SJCRH30 (cell line): ENCODE data around the gene PPP4R4. TPM values are rescaled to one million over a fixed set of nuclear protein-coding genes. Genes with fewer than 3 reads are reported as not detected.
"Not testable (repeated sequence)": the region's sequence is repeated elsewhere in the genome, so short reads cannot be mapped to it uniquely, and the experiment has no call there.

Source experiments
- DNase-seq, 2 experiments: peaks; one replicate each; pipeline ENCODE4 v3.0.0-alpha.2; 2015 to 2020
- H3K27ac ChIP-seq: fragments of 250-450 bp; sonication (Bioruptor Pico); 2 replicates; pipeline ENCODE4 v1.5.1; 2020; ENCODE audit warnings: mild to moderate bottlenecking, moderate library complexity
- H3K27me3 ChIP-seq: fragments of 250-450 bp; sonication (Bioruptor Pico); 2 replicates; pipeline ENCODE4 v1.5.1; 2020; ENCODE audit warnings: mild to moderate bottlenecking, moderate library complexity
- H3K36me3 ChIP-seq: fragments of 250-450 bp; sonication (Bioruptor Pico); 2 replicates; pipeline ENCODE4 v1.5.1; 2020; ENCODE audit warnings: mild to moderate bottlenecking, moderate library complexity
- H3K4me1 ChIP-seq: fragments of 250-450 bp; sonication (Bioruptor Pico); 2 replicates; pipeline ENCODE4 v1.5.1; 2020; ENCODE audit warnings: mild to moderate bottlenecking, moderate library complexity
- H3K4me3 ChIP-seq: fragments of 250-450 bp; sonication (Bioruptor Pico); 2 replicates; pipeline ENCODE4 v1.5.1; 2020; ENCODE audit warnings: mild to moderate bottlenecking, moderate library complexity
- H3K9me3 ChIP-seq: fragments of 250-450 bp; sonication (Bioruptor Pico); replicated peaks from 2 replicates; pipeline ENCODE4 v1.5.1; 2020; ENCODE audit warnings: mild to moderate bottlenecking, moderate library complexity
- total RNA-seq: library from RNA; depleted of rRNA; stranded (reverse); fragments of >200 nt; shearing (Covaris generic); gene quantifications from 2 replicates; pipeline ENCODE4 v1.2.3, GENCODE V29; 2014

The PPP4R4 gene
- total RNA-seq, 1 experiment from 2014 or later, result 47.1 TPM

DNA sequence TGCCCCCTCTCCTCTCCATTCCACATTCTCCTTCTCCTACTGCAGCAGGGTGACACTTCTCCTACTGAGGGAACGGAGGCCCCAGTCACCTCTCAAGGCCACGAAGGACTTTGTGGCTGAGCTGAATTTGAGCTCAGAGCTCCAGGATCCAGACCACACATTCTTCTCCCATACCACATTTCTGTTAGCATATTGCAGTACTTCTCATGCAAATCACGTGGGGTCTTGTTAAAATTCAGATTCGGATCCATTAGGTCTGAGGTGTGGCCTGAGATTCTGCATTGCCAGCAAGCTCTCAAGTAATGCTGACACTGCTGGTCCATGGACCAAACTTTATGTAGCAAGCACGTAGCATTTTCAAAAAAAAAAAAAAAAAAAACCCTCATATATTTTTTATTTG lies 35.1 kb upstream of the PPP4R4 start:
- no peaks in the 10 kb centered on the region for H3K36me3 ChIP-seq
- H3K4me3 ChIP-seq, result no peak overlapping the region
- H3K27ac ChIP-seq, result no peak overlapping the region
- H3K27me3 ChIP-seq, result peaks cover 6% of the 10 kb centered on the region; the same call in 1 of the 2 replicates
- H3K4me1 ChIP-seq, result no peaks in the 10 kb centered on the region
- no peak for DNase-seq
- peaks cover 7% of the 10 kb centered on the region for H3K9me3 ChIP-seq

DNA sequence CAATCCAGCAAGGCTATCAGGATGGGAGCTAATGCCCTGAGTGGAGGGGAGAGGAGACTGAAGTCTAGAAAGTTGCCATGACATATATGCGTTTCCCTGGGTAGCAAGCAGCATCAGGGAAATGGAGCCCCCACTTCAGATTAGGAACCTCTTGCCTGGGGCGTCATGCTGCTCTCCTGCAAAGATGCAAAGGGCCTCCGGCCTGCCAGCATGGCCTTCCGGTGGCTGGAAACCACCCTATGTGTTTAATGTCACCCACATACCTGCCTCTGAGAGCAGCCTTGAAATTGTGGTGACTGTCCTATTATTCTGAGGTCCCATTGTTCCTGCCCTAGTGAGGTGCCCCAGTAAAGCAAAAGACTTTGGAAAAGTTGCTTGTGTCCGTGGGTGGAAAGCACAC lies 34.7 kb upstream of the PPP4R4 start:
- peaks cover 6% of the 10 kb centered on the region; the same call in 1 of the 2 replicates for H3K27me3 ChIP-seq
- no peak overlapping the region for H3K27ac ChIP-seq
- H3K4me3 ChIP-seq, result no peak overlapping the region
- H3K36me3 ChIP-seq, result no peaks in the 10 kb centered on the region
- peaks cover under 1% of the 10 kb centered on the region; the same call in 1 of the 2 replicates for H3K4me1 ChIP-seq
- DNase-seq, result no peak
- H3K9me3 ChIP-seq, result peaks cover 7% of the 10 kb centered on the region

GRCh38 chr14:94142247-94142646 lies 31.9 kb upstream of the PPP4R4 start:
- Histone ChIP-seq H3K36me3 (no peaks in the 10 kb centered on the region), H3K9me3 (no peaks in the 10 kb centered on the region), H3K4me1 (peaks cover 10% of the 10 kb centered on the region), H3K27ac (no peak overlapping the region), H3K27me3 (peaks cover 6% of the 10 kb centered on the region; the same call in 1 of the 2 replicates), H3K4me3 (no peak overlapping the region)
- no peak for DNase-seq

DNA sequence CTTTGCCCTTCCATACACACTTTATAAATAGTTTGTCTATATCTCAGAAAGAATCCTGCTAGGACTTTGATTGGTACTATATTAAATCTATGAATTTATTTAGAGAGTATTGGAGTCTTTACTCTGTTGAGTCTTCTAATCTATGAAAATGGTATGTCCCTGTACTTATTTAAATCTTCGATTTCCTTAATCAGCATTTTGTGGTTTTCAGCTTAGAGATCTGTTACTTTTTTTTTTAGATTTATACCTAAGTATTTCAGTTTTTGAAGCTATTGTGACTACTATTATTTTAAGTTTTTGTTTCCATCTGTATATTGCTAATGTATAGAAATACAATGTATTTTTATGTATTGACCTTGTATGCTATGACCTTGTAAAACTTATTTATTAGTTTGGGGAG lies 31.3 kb upstream of the PPP4R4 start:
- Histone ChIP-seq H3K4me1 (peaks cover 10% of the 10 kb centered on the region), H3K27ac (no peak overlapping the region), H3K27me3 (peaks cover 6% of the 10 kb centered on the region; the same call in 1 of the 2 replicates), H3K4me3 (no peak overlapping the region), H3K36me3 (no peaks in the 10 kb centered on the region), H3K9me3 (no peaks in the 10 kb centered on the region)
- DNase-seq, result no peak

- Histone ChIP-seq H3K4me3 (no peak overlapping the region), H3K36me3 (no peaks in the 10 kb centered on the region)
- peak in 1 of 2 experiments; percentile 27 for DNase-seq
Measured at GRCh38 chr14:94143239-94143638, 30.9 kb upstream of the PPP4R4 start.

GRCh38 chr14:94143711-94144110 lies 30.4 kb upstream of the PPP4R4 start:
- H3K36me3 ChIP-seq, result no peaks in the 10 kb centered on the region
- peaks cover 10% of the 10 kb centered on the region for H3K4me1 ChIP-seq
- no peak overlapping the region for H3K4me3 ChIP-seq
- DNase-seq, result no peak
- no peak overlapping the region for H3K27ac ChIP-seq
- H3K9me3 ChIP-seq, result no peaks in the 10 kb centered on the region
- H3K27me3 ChIP-seq, result peaks cover under 1% of the 10 kb centered on the region; the same call in 1 of the 2 replicates

More at GRCh38 chr14:94143239-94143638, 30.9 kb upstream of the PPP4R4 start:
- Histone ChIP-seq H3K9me3 (no peaks in the 10 kb centered on the region), H3K4me1 (peaks cover 10% of the 10 kb centered on the region), H3K27ac (no peak overlapping the region), H3K27me3 (peaks cover 6% of the 10 kb centered on the region; the same call in 1 of the 2 replicates)

- H3K36me3 ChIP-seq, result no peaks in the 10 kb centered on the region
- peak overlapping the region; percentile 34; the same call in 1 of the 2 replicates for H3K27ac ChIP-seq
- peak; percentile 24 to 64 for DNase-seq
- H3K4me3 ChIP-seq, result no peak overlapping the region
- H3K27me3 ChIP-seq, result no peaks in the 10 kb centered on the region
- peaks cover 10% of the 10 kb centered on the region for H3K4me1 ChIP-seq
- H3K9me3 ChIP-seq, result no peaks in the 10 kb centered on the region
Measured at GRCh38 chr14:94144765-94145164, 29.4 kb upstream of the PPP4R4 start.

- no peak overlapping the region for H3K4me3 ChIP-seq
- H3K9me3 ChIP-seq, result no peaks in the 10 kb centered on the region
- H3K27me3 ChIP-seq, result no peaks in the 10 kb centered on the region
- H3K4me1 ChIP-seq, result peaks cover 10% of the 10 kb centered on the region
- H3K36me3 ChIP-seq, result no peaks in the 10 kb centered on the region
- H3K27ac ChIP-seq, result no peak overlapping the region
- peak; percentile 45 to 64 for DNase-seq
Measured at GRCh38 chr14:94145902-94146527, 28.1 kb upstream of the PPP4R4 start.

GRCh38 chr14:94152676-94153075 lies 21.4 kb upstream of the PPP4R4 start:
- Histone ChIP-seq H3K9me3 (no peaks in the 10 kb centered on the region), H3K4me3 (no peak overlapping the region), H3K27ac (no peak overlapping the region), H3K4me1 (no peaks in the 10 kb centered on the region), H3K36me3 (no peaks in the 10 kb centered on the region), H3K27me3 (no peaks in the 10 kb centered on the region)
- DNase-seq, result no peak

- Histone ChIP-seq H3K4me1 (no peaks in the 10 kb centered on the region), H3K27ac (no peak overlapping the region), H3K4me3 (no peak overlapping the region), H3K9me3 (no peaks in the 10 kb centered on the region), H3K36me3 (no peaks in the 10 kb centered on the region), H3K27me3 (no peaks in the 10 kb centered on the region)
- no peak for DNase-seq
Measured at GRCh38 chr14:94153750-94154342, 20.3 kb upstream of the PPP4R4 start.

DNA sequence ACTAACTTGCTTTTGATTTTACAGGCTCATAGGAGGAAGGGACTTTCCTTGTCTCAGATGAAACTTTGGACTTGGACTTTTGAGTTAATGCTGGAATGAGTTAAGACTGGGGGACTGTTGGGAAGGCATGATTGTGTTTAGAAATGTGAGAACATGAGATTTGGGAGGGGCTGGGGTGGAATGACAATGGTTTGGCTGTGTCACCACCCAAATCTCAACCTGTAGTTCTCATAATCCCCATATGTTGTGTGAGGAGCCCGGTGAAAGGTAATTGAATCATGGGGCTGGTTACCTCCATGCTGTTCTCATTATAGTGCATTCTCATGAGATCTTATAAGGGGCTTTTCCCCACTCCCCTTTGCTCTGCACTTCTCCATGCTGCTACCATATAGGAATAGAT lies 18.0 kb upstream of the PPP4R4 start:
- H3K27me3 ChIP-seq, result not testable (repeated sequence)

DNA sequence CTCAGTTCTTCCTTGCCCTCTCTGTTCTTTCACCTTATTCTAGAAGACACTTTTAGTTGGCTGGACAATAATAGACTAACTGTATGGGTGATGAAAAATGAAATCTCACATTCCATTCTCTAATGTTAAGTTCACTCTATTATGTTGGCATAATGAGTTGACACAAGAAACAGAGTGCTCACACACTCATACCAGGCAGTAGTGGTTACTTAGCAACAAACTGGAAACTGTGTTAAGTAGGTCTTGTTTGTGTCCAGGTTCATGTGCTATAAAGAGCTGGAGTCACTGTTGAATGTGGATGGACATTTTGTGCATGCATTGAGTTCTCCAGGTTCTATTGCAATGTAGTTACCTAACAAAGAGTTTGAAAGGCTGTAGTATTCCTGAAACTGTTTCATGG lies 16.9 kb upstream of the PPP4R4 start:
- no peak overlapping the region for H3K27ac ChIP-seq
- H3K9me3 ChIP-seq, result no peaks in the 10 kb centered on the region
- no peaks in the 10 kb centered on the region for H3K4me1 ChIP-seq
- DNase-seq, result no peak
- no peak overlapping the region for H3K4me3 ChIP-seq
- no peaks in the 10 kb centered on the region for H3K36me3 ChIP-seq
- no peaks in the 10 kb centered on the region for H3K27me3 ChIP-seq

More for the DNA sequence above, 18.0 kb upstream of the PPP4R4 start:
- not testable (repeated sequence) for H3K9me3 ChIP-seq, H3K4me3 ChIP-seq, H3K4me1 ChIP-seq, H3K36me3 ChIP-seq, H3K27ac ChIP-seq, DNase-seq

DNA sequence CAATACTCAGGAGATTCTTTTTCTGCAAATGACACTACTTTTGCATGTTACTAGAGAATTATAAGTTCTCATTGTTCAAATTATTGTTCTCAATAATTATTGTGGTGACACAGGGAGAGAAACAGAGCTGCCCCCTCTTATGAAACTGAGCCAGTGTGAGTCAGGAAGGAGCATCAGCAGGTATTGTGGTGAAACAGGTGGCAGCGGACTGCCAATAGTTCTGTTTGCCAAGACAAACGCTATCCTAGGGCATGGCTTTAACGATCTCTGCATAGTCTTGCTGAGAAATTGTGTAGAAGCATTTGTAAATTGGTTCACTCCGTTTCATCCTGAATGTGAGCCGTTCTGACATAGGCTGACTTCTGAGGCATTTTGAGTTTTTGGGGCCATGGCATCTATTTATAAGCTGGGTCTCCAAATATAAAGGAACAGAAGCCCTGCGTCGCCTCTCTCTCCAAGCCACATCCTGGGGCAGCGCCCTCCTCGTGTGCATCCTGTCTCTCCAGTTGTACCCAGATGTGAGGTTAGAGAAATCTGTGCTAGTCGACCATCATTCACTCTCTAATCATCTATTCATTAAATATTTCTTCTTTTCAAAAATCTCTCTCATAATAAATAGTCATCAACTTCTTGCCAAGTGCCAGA lies 15.8 kb upstream of the PPP4R4 start:
- H3K27ac ChIP-seq, result no peak overlapping the region
- no peaks in the 10 kb centered on the region for H3K27me3 ChIP-seq
- H3K9me3 ChIP-seq, result no peaks in the 10 kb centered on the region
- H3K4me1 ChIP-seq, result no peaks in the 10 kb centered on the region
- H3K36me3 ChIP-seq, result no peaks in the 10 kb centered on the region
- no peak for DNase-seq
- H3K4me3 ChIP-seq, result no peak overlapping the region

DNA sequence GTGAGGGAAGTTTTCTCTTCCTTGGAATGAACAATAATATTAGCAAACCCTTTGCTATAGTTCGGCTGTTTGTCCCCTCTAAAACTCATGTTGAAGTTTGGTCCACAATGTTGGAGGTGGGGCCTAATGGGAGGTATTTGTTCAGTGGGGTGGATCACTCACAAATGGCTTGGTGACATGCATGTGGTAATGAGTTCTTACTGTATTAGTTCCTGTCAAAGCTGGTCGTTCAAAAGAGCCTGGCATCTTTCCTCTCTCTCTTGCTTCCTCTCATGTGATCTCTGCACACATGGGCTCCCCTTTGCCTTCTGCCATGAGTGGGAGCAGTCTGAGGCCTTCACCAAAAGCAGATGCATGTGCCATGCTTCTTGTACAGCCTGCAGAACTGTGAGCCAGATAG lies 13.1 kb upstream of the PPP4R4 start:
- Histone ChIP-seq H3K36me3 (no peaks in the 10 kb centered on the region), H3K4me1 (peaks cover 15% of the 10 kb centered on the region), H3K27ac (no peak overlapping the region), H3K9me3 (no peaks in the 10 kb centered on the region), H3K27me3 (no peaks in the 10 kb centered on the region), H3K4me3 (no peak overlapping the region)
- no peak for DNase-seq

DNA sequence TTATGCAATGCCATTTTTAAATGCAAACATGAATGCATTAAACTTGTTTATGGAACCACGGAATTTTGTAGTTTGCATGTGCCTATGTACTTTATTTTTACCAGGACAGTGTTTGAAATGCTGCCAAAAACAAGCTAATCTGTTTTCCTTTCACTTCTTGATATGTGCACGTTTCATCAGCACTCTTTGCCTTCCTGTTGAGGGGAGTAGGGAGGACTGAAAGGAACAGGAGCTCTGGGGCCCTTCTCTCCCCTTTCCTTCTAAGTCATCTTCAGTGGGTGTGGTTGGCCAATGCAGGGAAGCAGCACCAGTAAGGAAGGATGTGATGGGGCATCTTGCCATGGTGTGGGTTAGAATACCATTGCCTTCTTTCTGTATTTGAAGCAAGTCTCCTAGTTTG lies 12.1 kb upstream of the PPP4R4 start:
- no peak for DNase-seq
- Histone ChIP-seq H3K36me3 (no peaks in the 10 kb centered on the region), H3K27me3 (no peaks in the 10 kb centered on the region), H3K27ac (no peak overlapping the region), H3K9me3 (no peaks in the 10 kb centered on the region), H3K4me3 (no peak overlapping the region), H3K4me1 (peaks cover 15% of the 10 kb centered on the region)
